ENCODE data around the gene BATF3. TPM values are rescaled to one million over a fixed set of nuclear protein-coding genes. Genes with fewer than 3 reads are reported as not detected.

BATF3 gene
- total RNA-seq, 1 donor from 2014 or later, result not detected

DNA sequence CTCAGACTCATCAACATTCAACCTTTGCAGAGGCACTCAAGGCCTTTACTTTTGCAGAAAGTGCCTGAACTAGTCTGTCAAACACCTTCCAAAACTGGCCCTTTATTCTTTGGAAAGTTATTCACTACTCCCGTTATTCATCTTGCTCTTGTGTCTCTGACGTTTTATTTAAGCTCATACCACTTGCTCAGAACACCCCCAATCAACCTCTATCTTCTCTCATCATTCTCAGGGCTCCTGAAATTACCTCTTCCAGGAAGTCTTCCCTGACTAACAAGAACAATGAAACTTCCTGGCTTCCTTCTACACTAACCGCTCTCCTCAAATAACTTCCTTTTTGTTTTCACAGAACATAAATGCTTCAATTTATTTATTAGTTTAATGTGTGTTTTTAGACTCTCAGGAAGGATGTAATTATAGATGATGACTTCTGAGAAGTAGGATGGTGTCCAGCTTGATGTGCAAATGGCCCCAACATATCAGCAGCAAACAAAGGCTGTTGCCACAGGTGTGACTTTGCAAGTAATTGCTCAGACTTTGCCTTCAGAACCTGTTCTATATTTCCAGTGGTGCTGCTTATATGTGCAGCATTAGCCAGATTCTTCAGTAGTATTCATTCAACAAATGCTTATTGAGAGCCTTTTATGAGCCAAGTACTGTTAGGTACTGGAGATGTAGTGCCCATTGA, 22.8 kb upstream of the BATF3 start:
- H3K27ac Mint-ChIP-seq (ENCODE audit: unreplicated experiment), result no peak overlapping the region
- peaks cover 30% of the 10 kb centered on the region for H3K36me3 Mint-ChIP-seq (ENCODE audit: low read depth)
- H3K9me3 Mint-ChIP-seq, result peaks cover 7% of the 10 kb centered on the region
- TF ChIP-seq, protein P1, sequence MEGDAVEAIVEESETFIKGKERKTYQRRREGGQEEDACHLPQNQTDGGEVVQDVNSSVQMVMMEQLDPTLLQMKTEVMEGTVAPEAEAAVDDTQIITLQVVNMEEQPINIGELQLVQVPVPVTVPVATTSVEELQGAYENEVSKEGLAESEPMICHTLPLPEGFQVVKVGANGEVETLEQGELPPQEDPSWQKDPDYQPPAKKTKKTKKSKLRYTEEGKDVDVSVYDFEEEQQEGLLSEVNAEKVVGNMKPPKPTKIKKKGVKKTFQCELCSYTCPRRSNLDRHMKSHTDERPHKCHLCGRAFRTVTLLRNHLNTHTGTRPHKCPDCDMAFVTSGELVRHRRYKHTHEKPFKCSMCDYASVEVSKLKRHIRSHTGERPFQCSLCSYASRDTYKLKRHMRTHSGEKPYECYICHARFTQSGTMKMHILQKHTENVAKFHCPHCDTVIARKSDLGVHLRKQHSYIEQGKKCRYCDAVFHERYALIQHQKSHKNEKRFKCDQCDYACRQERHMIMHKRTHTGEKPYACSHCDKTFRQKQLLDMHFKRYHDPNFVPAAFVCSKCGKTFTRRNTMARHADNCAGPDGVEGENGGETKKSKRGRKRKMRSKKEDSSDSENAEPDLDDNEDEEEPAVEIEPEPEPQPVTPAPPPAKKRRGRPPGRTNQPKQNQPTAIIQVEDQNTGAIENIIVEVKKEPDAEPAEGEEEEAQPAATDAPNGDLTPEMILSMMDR (conservative IDR thresholded peaks at IDR 0.05), result no peak
- no peak overlapping the region for H3K4me3 Mint-ChIP-seq
- no peak for DNase-seq (ENCODE audit: low read depth, low spot score)
- H3K27me3 Mint-ChIP-seq (ENCODE audit: low read depth), result peaks cover 5% of the 10 kb centered on the region
- H3K4me1 Mint-ChIP-seq, result no peaks in the 10 kb centered on the region

- DNase-seq (ENCODE audit: low read depth, low spot score), result no peak
- peaks cover 25% of the 10 kb centered on the region for H3K36me3 Mint-ChIP-seq (ENCODE audit: low read depth)
- H3K4me3 Mint-ChIP-seq, result no peak overlapping the region
- peaks cover 5% of the 10 kb centered on the region for H3K27me3 Mint-ChIP-seq (ENCODE audit: low read depth)
- no peaks in the 10 kb centered on the region for H3K4me1 Mint-ChIP-seq
- no peak overlapping the region for H3K27ac Mint-ChIP-seq (ENCODE audit: unreplicated experiment)
- TF ChIP-seq, protein P1 (conservative IDR thresholded peaks at IDR 0.05), result no peak
- H3K9me3 Mint-ChIP-seq, result peaks cover 7% of the 10 kb centered on the region
These were observed 22.0 kb upstream of the BATF3 start for GRCh38 chr1:212721388-212722247.

GRCh38 chr1:212719633-212720032, 20.0 kb upstream of the BATF3 start:
- Mint-ChIP-seq H3K36me3 (ENCODE audit: low read depth) (peaks cover 12% of the 10 kb centered on the region), H3K4me1 (no peaks in the 10 kb centered on the region), H3K9me3 (no peaks in the 10 kb centered on the region), H3K27ac (ENCODE audit: unreplicated experiment) (no peak overlapping the region), H3K4me3 (no peak overlapping the region), H3K27me3 (ENCODE audit: low read depth) (peaks cover 5% of the 10 kb centered on the region)
- TF ChIP-seq, protein P1 (conservative IDR thresholded peaks at IDR 0.05), result no peak
- no peak for DNase-seq (ENCODE audit: low read depth, low spot score)

DNA sequence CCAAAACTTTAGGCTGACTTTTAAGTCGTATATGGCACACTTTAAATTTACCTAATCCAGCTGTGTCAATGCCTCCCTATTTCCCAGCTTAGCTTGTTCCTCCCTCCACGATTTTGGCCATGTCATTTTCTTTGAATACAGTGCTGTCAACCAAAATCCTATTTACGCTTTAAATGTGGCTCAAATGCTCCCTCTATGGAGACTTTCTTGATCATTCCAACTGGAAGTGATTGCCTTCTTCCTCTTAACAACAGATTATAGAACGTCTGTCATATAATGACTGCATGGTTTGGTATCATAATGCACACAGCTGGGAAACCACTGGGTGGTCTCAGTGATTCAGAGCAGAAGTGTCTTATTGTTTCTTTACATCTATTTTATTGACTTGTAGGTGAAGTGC, 18.9 kb upstream of the BATF3 start:
- Mint-ChIP-seq H3K9me3 (no peaks in the 10 kb centered on the region), H3K27ac (ENCODE audit: unreplicated experiment) (no peak overlapping the region), H3K4me1 (no peaks in the 10 kb centered on the region), H3K27me3 (ENCODE audit: low read depth) (peaks cover 5% of the 10 kb centered on the region), H3K4me3 (no peak overlapping the region), H3K36me3 (ENCODE audit: low read depth) (peaks cover 7% of the 10 kb centered on the region)
- no peak for DNase-seq (ENCODE audit: low read depth, low spot score)
- TF ChIP-seq, protein P1 (conservative IDR thresholded peaks at IDR 0.05), result no peak

DNA sequence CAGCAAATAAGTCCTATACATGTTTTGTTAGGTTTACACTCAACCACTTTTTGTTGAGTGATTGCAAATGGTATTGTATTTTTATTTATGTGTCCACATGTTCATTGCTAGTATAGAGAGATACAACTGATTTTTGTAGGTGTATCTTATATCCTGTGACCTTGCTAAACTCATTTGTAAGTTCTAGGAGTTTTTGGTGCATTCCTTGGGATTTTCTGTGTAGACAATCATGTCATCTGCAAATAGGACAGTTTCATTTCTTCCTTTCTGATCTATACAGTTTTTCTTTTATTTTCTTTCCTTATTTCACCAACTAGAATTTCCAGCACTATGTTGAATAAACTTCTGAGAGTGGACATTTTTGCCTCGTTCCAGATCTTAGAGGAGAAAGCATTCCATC, 16.5 kb upstream of the BATF3 start:
- Mint-ChIP-seq H3K4me1 (peaks cover 9% of the 10 kb centered on the region), H3K4me3 (no peak overlapping the region), H3K27me3 (ENCODE audit: low read depth) (peaks cover 5% of the 10 kb centered on the region), H3K36me3 (ENCODE audit: low read depth) (no peaks in the 10 kb centered on the region), H3K27ac (ENCODE audit: unreplicated experiment) (no peak overlapping the region), H3K9me3 (no peaks in the 10 kb centered on the region)
- TF ChIP-seq, protein P1 (conservative IDR thresholded peaks at IDR 0.05), result no peak
- DNase-seq (ENCODE audit: low read depth, low spot score), result no peak
